GM12872 (cell line): Measurements from ENCODE around the gene ITGB5.

Experiments used
- TF ChIP-seq, protein P1 (sequence below): IDR thresholded peaks from 3 replicates; pipeline ENCODE4 v1.5.1; 2011; ENCODE audit warnings: low read depth, mild to moderate bottlenecking, low read length, moderate library complexity; ENCODE audit not compliant: insufficient read depth

ITGB5 gene

DNA sequence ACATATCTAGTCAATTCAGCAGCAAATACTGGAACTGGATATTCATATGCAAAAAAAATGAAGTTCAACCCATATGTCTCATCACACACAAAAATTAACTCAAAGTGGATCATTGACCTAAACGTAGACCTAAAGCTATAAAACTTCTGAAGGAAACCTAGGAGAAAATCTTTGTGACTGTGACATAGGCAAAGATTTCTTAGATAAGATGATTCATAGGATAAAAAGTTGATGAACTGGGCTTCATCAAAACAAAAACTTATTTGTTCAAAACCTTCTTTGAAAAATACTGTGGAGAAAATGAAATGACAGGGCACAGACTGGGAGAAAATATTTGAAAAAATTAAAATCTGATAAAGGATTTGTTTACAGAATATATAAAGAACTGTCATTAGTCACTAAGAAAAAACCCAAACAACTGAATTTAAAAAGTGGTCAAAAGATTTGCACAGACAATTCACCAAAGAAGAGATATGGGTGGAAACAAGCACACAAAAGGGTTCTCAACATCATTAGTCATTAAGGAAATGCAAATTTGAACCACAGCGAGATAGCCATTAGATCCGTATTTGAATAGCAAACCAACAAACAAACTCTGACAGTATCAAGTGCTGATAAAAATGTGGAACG is 62.8 kb downstream of the ITGB5 start:
- TF ChIP-seq, protein P1, sequence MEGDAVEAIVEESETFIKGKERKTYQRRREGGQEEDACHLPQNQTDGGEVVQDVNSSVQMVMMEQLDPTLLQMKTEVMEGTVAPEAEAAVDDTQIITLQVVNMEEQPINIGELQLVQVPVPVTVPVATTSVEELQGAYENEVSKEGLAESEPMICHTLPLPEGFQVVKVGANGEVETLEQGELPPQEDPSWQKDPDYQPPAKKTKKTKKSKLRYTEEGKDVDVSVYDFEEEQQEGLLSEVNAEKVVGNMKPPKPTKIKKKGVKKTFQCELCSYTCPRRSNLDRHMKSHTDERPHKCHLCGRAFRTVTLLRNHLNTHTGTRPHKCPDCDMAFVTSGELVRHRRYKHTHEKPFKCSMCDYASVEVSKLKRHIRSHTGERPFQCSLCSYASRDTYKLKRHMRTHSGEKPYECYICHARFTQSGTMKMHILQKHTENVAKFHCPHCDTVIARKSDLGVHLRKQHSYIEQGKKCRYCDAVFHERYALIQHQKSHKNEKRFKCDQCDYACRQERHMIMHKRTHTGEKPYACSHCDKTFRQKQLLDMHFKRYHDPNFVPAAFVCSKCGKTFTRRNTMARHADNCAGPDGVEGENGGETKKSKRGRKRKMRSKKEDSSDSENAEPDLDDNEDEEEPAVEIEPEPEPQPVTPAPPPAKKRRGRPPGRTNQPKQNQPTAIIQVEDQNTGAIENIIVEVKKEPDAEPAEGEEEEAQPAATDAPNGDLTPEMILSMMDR: no peak

- TF ChIP-seq, protein P1: no peak
These were observed 63.5 kb downstream of the ITGB5 start for GRCh38 chr3:124823648-124824047.

DNA sequence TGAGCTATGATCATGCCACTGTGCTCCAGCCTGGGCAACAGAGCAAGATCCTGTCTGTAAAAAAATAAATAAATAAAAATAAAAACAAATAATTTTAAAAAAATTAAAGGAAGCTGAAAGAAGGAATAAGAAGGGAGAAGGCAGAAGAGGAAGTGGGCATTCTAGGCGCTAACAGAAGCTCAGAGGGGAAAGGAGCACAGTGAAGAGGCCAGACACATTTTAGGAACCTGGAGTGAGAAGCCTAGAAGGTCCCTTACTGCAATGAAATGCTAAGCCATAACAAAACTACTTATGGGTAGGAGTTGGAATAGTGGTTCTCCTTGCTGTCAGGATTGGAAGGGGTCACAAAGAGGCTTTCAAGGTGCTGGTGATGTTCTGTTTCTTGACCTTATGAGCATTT is 64.0 kb downstream of the ITGB5 start:
- TF ChIP-seq, protein P1: no peak

DNA sequence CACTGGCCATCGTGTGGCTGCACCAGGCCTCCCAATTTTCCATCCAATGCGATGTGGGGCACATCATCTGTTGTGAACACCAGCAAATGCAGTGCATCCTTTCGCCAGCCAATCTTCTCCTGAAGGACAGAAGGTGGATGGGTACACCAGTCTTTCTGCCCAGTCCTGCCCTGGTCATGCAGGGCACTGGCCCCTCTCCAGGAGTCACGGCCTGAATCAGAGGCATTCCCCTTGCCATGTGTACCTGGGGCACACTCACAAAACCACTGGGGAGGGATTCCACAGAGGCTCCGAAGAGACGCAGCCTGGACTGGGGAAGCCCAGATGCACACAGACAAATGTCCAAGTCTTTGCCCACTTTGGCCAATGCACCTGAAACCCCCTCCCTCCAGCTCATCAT is 65.8 kb downstream of the ITGB5 start:
- TF ChIP-seq, protein P1: no peak

DNA sequence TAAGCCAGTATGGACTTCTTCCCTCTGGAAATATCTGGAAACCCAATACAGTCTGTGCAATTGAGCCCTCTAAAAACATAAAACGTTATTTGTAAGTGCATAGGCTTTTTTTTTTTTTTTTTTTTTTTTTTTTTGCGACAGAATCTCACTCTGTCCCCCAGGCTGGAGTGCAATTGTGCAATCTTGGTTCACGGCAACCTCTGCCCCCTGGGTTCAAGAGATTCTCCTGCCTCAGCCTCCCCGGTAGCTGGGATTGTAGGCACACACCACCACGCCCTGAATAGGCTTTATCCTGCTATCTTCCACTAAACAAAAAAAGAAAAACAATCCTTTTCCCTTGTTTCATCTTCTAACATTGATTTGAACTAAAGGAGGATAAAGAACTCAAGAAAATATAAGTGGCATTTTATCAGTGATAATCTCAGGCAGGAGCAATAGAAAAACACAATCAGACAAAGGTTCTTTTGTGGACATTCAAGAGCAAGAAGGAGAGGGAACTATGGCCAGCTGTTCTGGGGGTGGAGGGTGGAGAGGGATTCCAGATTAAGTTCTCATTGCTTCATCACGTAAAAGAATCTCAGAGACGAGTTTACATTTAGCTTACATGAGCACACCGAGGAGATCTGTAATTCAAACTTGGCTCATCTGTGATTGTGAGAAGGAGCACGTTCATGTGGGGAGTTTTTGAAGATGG is 68.6 kb downstream of the ITGB5 start:
- TF ChIP-seq, protein P1: no peak

DNA sequence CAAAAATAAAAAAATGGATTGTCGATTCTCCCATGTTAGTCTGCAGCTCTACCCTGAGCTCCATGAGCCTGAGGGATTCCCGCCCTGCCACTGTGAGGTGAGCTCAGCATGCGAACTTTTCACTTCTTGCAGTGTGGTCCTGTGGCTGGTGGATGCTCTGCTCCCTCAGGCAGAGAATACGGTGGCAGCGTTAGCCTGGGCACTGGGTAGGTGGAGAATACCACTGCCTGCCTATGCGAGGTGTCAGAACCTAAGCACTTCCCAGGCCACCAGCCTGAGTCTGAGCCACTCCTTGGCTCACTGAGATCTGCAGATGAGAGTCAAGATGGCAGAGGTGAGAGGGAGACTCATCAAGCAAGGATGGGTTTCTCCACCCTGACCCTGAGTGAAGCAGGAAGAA is 70.1 kb downstream of the ITGB5 start:
- TF ChIP-seq, protein P1: no peak

DNA sequence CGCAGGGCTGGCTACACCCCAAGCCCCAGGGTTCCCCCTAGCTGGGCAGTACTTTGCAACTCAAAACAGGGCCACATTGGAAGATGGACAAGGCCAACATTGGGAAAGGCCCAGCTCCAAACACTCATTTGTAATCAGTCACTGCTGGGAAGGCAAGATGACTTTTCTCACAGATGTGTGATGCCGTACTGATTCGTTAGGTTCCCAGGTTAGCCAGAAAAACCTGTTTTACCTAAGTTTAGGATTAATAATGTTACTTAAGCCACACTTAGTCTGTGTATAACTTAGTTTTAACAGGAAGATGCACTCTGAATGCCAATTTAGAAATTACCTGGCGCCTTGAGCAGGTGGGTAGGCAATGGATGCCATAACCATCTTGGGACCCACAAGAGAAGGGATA is 71.0 kb downstream of the ITGB5 start:
- TF ChIP-seq, protein P1: no peak
